Measurements from ENCODE around the gene CYLC2.

CYLC2 gene

DNA sequence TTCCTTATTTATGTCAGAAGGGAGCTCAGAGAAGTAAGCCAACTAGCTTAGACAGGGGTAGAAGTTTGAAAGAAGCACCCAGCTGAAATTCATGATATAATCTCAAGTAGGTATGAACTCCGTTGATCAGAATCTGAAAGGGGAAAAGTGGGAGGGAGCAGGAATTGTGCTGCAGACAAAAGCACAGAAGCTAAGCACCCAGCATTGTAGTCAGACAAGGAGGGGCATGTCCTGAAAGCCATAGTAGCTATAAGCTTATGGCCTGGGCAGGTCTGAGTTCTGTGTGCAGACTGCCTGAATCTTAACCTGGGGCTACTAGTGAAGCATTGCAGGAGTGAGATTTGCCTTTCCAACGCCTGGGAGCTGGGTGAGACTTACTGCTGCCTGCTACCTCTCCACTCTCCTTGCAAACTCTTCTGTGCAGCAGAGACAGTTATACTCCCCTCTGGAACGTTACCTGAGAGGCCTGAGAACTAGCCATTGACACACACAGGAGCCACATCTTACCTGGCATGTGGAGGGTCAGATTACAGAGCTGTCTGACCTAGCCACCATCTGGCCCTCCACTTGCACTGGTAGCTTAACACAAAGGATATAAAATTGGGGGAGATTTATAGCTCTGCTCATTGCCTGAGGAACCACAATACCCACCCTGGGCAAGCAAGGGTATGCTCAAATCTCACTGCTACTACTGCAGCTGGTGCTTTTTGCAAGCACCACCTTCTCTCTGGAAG lies 9.8 kb upstream of the CYLC2 start:
- no peak for DNase-seq (ENCODE audit: low spot score)
- TF ChIP-seq, protein P1, sequence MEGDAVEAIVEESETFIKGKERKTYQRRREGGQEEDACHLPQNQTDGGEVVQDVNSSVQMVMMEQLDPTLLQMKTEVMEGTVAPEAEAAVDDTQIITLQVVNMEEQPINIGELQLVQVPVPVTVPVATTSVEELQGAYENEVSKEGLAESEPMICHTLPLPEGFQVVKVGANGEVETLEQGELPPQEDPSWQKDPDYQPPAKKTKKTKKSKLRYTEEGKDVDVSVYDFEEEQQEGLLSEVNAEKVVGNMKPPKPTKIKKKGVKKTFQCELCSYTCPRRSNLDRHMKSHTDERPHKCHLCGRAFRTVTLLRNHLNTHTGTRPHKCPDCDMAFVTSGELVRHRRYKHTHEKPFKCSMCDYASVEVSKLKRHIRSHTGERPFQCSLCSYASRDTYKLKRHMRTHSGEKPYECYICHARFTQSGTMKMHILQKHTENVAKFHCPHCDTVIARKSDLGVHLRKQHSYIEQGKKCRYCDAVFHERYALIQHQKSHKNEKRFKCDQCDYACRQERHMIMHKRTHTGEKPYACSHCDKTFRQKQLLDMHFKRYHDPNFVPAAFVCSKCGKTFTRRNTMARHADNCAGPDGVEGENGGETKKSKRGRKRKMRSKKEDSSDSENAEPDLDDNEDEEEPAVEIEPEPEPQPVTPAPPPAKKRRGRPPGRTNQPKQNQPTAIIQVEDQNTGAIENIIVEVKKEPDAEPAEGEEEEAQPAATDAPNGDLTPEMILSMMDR (IDR thresholded peaks at IDR 0.05; ENCODE audit: extremely low read depth, insufficient read depth, missing control alignments): no peak
- in situ Hi-C loops (cut with MboI; ENCODE audit: low pct_unique_long_range_greater_than_20kb, low sequenced_read_pairs, unreplicated experiment): no loop called here

DNA sequence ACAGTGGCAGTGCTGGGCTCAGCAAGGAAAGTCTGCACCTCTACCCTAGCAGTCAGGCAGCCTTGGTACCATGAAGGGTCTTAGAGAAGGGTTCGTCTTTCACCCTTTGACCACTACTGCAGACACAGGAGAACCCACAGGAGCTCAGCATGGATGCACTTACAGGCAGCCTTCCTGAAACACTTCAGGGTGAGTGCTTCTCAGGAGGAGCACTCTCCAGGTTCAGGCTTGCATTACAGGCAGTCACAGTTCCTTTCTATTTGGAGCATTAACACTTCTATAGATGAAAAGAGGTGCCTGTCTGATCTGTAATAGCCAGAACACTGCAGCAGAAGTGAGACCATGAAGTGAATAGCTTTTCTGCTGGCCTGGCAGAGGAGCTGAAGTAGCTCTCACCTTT lies 8.7 kb upstream of the CYLC2 start:
- TF ChIP-seq, protein P1 (IDR thresholded peaks at IDR 0.05; ENCODE audit: extremely low read depth, insufficient read depth, missing control alignments): no peak
- in situ Hi-C loops (cut with MboI; ENCODE audit: low pct_unique_long_range_greater_than_20kb, low sequenced_read_pairs, unreplicated experiment): no loop called here
- DNase-seq (ENCODE audit: low spot score): no peak

DNA sequence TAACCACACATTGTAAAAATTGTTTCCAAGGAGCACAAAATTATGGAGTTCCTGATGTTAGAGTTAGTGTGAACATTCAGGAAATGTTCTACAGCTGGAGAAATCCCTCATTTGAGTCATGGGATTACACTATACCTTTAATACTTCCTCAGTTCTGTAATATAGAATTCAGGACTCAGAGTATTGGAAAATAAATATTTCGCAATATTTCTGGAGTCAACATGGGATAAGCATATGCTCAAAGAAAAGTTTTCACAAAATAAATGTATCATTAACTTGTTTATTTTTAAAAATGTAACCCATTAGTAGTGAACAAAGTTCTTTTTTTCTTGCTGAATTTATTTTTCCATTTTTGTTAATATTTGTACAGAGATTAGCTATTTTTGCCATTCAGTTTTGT lies 8.6 kb downstream of the CYLC2 start:
- no peak for DNase-seq (ENCODE audit: low spot score)
- in situ Hi-C loops (cut with MboI; ENCODE audit: low pct_unique_long_range_greater_than_20kb, low sequenced_read_pairs, unreplicated experiment): no loop called here
- TF ChIP-seq, protein P1 (IDR thresholded peaks at IDR 0.05; ENCODE audit: extremely low read depth, insufficient read depth, missing control alignments): no peak

DNA sequence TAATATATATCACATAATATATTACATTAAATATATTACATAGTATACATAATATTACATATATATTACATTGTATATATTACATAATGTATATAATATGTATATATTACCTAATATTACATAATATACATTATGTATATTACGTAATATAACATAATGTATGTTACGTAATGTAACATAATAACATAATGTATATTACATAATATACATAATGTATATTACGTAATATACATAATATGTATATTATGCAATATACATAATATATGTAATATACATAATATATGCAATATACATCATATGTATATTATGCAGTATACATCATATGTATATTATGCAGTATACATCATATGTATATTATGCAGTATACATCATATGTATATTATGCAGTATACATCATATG lies 19.1 kb downstream of the CYLC2 start:
- TF ChIP-seq, protein P1 (IDR thresholded peaks at IDR 0.05; ENCODE audit: extremely low read depth, insufficient read depth, missing control alignments): no peak
- no peak for DNase-seq (ENCODE audit: low spot score)
- in situ Hi-C loops (cut with MboI; ENCODE audit: low pct_unique_long_range_greater_than_20kb, low sequenced_read_pairs, unreplicated experiment): no loop called here

DNA sequence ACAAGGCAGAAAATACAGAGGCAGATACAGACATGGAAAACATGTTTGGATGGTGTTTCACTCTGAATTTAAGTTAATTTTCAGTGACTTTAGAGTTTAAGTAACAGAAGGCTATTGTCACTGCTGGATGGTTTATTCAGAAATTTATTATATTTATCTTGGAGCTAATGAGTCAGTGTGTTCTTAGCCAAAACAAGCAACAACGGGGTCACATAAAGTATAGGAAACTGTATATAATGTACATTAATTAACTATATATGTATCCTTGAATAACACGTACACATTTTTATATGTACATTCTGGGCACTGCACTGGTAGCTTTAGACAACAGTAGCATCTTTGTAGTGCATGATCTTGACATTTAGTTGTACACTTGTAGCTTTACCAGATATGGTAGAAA lies 30.7 kb downstream of the CYLC2 start:
- in situ Hi-C loops (cut with MboI; ENCODE audit: low pct_unique_long_range_greater_than_20kb, low sequenced_read_pairs, unreplicated experiment): no loop called here
- TF ChIP-seq, protein P1 (IDR thresholded peaks at IDR 0.05; ENCODE audit: extremely low read depth, insufficient read depth, missing control alignments): no peak
- no peak for DNase-seq (ENCODE audit: low spot score)

DNA sequence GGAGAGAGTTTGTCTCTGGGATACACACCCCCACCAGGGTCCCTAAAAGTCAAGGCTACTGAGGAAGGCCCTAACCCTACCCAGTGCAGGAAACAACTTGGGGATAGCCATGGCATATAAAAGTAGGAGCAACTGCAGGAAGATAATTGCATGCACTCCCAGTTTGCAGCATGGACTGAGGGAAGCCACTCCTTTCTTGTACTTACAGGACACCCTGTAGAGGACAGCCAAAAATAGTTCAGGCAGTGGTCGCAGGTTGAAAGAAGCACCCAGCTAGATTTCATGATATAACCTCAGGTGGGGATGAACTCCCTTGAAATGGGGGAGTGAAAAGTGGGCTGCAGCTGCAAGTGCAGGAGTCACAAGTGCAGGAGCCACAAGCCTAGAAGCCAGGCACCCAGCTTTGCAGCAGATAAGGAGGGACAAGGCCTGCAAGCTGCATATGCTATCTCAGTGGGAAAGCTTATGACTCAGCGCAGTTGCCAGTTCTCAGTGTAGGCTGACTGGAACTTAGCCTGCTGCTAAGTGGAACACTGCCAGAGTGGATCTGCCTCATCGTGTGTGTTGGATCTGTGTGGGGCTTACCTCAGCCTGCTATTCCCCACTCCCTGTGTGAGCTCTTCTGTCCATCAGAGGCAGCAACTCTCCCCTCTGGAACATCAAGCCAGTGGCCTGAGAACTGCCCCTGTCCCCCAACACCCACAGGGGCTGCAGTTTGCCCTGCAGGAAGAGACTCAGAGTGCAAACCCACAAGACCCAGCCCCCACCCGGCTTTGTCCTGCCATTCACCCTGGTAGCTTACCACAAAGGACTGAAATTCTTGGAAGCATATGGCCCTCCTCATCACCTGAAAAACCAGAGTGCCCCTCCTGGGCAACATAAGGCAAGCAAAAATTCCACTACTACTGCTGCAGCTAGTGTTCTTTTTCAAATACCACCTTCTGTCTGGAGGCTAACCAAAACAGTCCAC lies 42.7 kb downstream of the CYLC2 start:
- in situ Hi-C loops (cut with MboI; ENCODE audit: low pct_unique_long_range_greater_than_20kb, low sequenced_read_pairs, unreplicated experiment): no loop called here
- TF ChIP-seq, protein P1 (IDR thresholded peaks at IDR 0.05; ENCODE audit: extremely low read depth, insufficient read depth, missing control alignments): no peak
- DNase-seq (ENCODE audit: low spot score): no peak

All from GM13977 (cell line).